SU-DHL-6 (cell line): ENCODE data around the gene SHROOM1.

Experiments used
- EZH2phosphoT487 ChIP-seq: fragments of 200-600 bp; sonication (generic), shearing (Covaris generic); conservative IDR thresholded peaks from 2 replicates; pipeline ENCODE4 v1.6.1; 2018; ENCODE audit warnings: mild to moderate bottlenecking, antibody characterized with exemption, low read length, moderate library complexity, mixed read lengths
- TF ChIP-seq, protein P1 (sequence below): fragments of 200-600 bp; sonication (generic); IDR thresholded peaks from one replicate; pipeline ENCODE4 v1.5.1; 2017; ENCODE audit warnings: antibody characterized with exemption, mild to moderate bottlenecking, low read length, moderate library complexity; ENCODE audit not compliant: insufficient read depth, poor library complexity, severe bottlenecking

DNA sequence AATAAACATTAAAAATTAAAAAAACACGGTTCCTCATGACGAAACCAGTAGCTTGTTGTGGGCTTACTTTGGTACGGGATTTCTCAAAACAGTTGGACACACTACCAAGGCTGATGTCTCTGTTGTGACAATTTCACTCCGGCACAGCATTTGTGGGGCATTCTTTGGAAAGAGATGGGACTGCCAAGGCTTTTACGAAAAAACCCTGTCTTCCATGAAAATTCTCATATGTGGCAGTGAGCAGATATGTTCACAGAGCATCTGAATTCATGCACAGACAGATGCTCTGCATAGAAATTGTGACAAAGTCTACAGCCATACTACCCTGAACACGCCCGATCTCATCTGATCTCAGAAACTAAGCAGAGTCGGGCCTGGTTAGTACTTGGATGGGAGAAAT, 17.8 kb upstream of the SHROOM1 start:
- TF ChIP-seq, protein P1, sequence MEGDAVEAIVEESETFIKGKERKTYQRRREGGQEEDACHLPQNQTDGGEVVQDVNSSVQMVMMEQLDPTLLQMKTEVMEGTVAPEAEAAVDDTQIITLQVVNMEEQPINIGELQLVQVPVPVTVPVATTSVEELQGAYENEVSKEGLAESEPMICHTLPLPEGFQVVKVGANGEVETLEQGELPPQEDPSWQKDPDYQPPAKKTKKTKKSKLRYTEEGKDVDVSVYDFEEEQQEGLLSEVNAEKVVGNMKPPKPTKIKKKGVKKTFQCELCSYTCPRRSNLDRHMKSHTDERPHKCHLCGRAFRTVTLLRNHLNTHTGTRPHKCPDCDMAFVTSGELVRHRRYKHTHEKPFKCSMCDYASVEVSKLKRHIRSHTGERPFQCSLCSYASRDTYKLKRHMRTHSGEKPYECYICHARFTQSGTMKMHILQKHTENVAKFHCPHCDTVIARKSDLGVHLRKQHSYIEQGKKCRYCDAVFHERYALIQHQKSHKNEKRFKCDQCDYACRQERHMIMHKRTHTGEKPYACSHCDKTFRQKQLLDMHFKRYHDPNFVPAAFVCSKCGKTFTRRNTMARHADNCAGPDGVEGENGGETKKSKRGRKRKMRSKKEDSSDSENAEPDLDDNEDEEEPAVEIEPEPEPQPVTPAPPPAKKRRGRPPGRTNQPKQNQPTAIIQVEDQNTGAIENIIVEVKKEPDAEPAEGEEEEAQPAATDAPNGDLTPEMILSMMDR: no peak
- no peak for TF ChIP-seq EZH2phosphoT487
